GM12892 (cell line): ENCODE data around the gene CDKAL1.
"Not testable (repeated sequence)": the region's sequence is repeated elsewhere in the genome, so short reads cannot be mapped to it uniquely, and the experiment has no call there.

Source experiments
- DNase-seq: peaks from one replicate; pipeline ENCODE4 v3.0.0; 2011; ENCODE audit not compliant: insufficient read length
- FAIRE-seq: peaks from 2 replicates; lab custom pipeline; 2011; peaks lifted over from hg19 to GRCh38; lab: Jason Lieb, UNC
- POLR2A ChIP-seq: IDR thresholded peaks from 2 replicates; pipeline ENCODE4 v1.6.1; 2011; ENCODE audit warnings: low read depth, low read length, control low read depth
- POLR2AphosphoS5 ChIP-seq: IDR thresholded peaks from 2 replicates; pipeline ENCODE4 v1.6.1; 2011; ENCODE audit warnings: low read depth, low read length, control low read depth
- TAF1 ChIP-seq: IDR thresholded peaks from 2 replicates; pipeline ENCODE4 v1.6.1; 2011; ENCODE audit warnings: low read depth, mild to moderate bottlenecking, control low read depth, low read length, borderline replicate concordance

The CDKAL1 gene

GRCh38 chr6:21244897-21245470 is 710.7 kb downstream of the CDKAL1 start:
- FAIRE-seq (no peak), DNase-seq (no peak)
- TF ChIP-seq POLR2AphosphoS5 (no peak), POLR2A (no peak), TAF1 (no peak)

GRCh38 chr6:21245488-21245887 is 711.2 kb downstream of the CDKAL1 start:
- FAIRE-seq (no peak), DNase-seq (no peak)
- TF ChIP-seq POLR2AphosphoS5 (no peak), TAF1 (no peak), POLR2A (no peak)

- TF ChIP-seq TAF1 (no peak), POLR2AphosphoS5 (no peak), POLR2A (no peak)
- peak; percentile 14 for FAIRE-seq
Measured at GRCh38 chr6:21246075-21246474, 711.8 kb downstream of the CDKAL1 start.

GRCh38 chr6:21254460-21254859 is 720.2 kb downstream of the CDKAL1 start:
- not testable (repeated sequence) for FAIRE-seq, DNase-seq

More at GRCh38 chr6:21246075-21246474, 711.8 kb downstream of the CDKAL1 start:
- no peak for DNase-seq

GRCh38 chr6:21256197-21256596 is 721.9 kb downstream of the CDKAL1 start:
- FAIRE-seq (no peak), DNase-seq (no peak)
- TF ChIP-seq POLR2A (no peak), TAF1 (no peak), POLR2AphosphoS5 (no peak)

- TF ChIP-seq POLR2A (no peak), POLR2AphosphoS5 (no peak), TAF1 (no peak)
- FAIRE-seq (no peak), DNase-seq (no peak)
Measured at GRCh38 chr6:21257125-21257524, 722.9 kb downstream of the CDKAL1 start.

GRCh38 chr6:21258665-21259064 is 724.4 kb downstream of the CDKAL1 start:
- FAIRE-seq (no peak), DNase-seq (no peak)
- no peak for TF ChIP-seq POLR2A

GRCh38 chr6:21259660-21260059 is 725.4 kb downstream of the CDKAL1 start:
- no peak for FAIRE-seq
- DNase-seq: no peak
- no peak for TF ChIP-seq POLR2AphosphoS5
- TF ChIP-seq TAF1: no peak
- no peak for TF ChIP-seq POLR2A

- FAIRE-seq: no peak
- TF ChIP-seq POLR2AphosphoS5: no peak
- TF ChIP-seq TAF1: no peak
- no peak for TF ChIP-seq POLR2A
- no peak for DNase-seq
Measured at GRCh38 chr6:21262504-21262903, 728.2 kb downstream of the CDKAL1 start.

GRCh38 chr6:21263531-21264287 is 729.5 kb downstream of the CDKAL1 start:
- no peak for TF ChIP-seq TAF1
- no peak for TF ChIP-seq POLR2A
- no peak for TF ChIP-seq POLR2AphosphoS5
- DNase-seq (peak; percentile 46), FAIRE-seq (no peak)

GRCh38 chr6:21264288-21265033 is 730.2 kb downstream of the CDKAL1 start:
- DNase-seq (no peak), FAIRE-seq (peak; percentile 17)
- no peak for TF ChIP-seq POLR2A
